ENCODE data around the gene ARHGEF38. TPM values are rescaled to one million over a fixed set of nuclear protein-coding genes. Genes with fewer than 3 reads are reported as not detected.

Gene ARHGEF38
- total RNA-seq, 1 experiment from 2014 or later: not detected

- no peaks in the 10 kb centered on the region for H3K27me3 ChIP-seq (ENCODE audit: low read length)
- H3K9me2 ChIP-seq (replicated peaks; ENCODE audit: insufficient read depth, low read length): no peaks in the 10 kb centered on the region
- H3K4me2 ChIP-seq (ENCODE audit: low read depth, low read length, poor library complexity, severe bottlenecking): no peak overlapping the region
- no peaks in the 10 kb centered on the region for H3K36me3 ChIP-seq (ENCODE audit: insufficient read depth, low read length)
- no peak overlapping the region for H3K4me3 ChIP-seq (ENCODE audit: low read length)
- H3K9ac ChIP-seq (ENCODE audit: low read length): no peak overlapping the region
- no peak overlapping the region for H2AFZ ChIP-seq (ENCODE audit: low read length)
- H3K79me2 ChIP-seq (ENCODE audit: low read length): no peaks in the 10 kb centered on the region
- H4K20me1 ChIP-seq (ENCODE audit: insufficient read depth, low read depth, low read length): no peaks in the 10 kb centered on the region
- no peak overlapping the region for H3K27ac ChIP-seq (ENCODE audit: low read length)
- DNase-seq: no peak
- H3K9me3 ChIP-seq (ENCODE audit: low read length): no peaks in the 10 kb centered on the region
- no peaks in the 10 kb centered on the region for H3K4me1 ChIP-seq (ENCODE audit: low read length)
These were observed 70.7 kb downstream of the ARHGEF38 start for GRCh38 chr4:105623099-105623498.

GRCh38 chr4:105624530-105624929 lies 72.1 kb downstream of the ARHGEF38 start:
- Histone ChIP-seq H3K27ac (ENCODE audit: low read length) (no peak overlapping the region), H3K4me1 (ENCODE audit: low read length) (no peaks in the 10 kb centered on the region), H3K9ac (ENCODE audit: low read length) (no peak overlapping the region), H3K27me3 (ENCODE audit: low read length) (no peaks in the 10 kb centered on the region), H3K9me2 (replicated peaks; ENCODE audit: insufficient read depth, low read length) (no peaks in the 10 kb centered on the region), H3K36me3 (ENCODE audit: insufficient read depth, low read length) (no peaks in the 10 kb centered on the region), H3K79me2 (ENCODE audit: low read length) (no peaks in the 10 kb centered on the region), H3K4me2 (ENCODE audit: low read depth, low read length, poor library complexity, severe bottlenecking) (no peak overlapping the region), H2AFZ (ENCODE audit: low read length) (no peak overlapping the region), H3K9me3 (ENCODE audit: low read length) (no peaks in the 10 kb centered on the region), H3K4me3 (ENCODE audit: low read length) (no peak overlapping the region), H4K20me1 (ENCODE audit: insufficient read depth, low read depth, low read length) (no peaks in the 10 kb centered on the region)
- no peak for DNase-seq

GRCh38 chr4:105625214-105625613 lies 72.8 kb downstream of the ARHGEF38 start:
- Histone ChIP-seq H3K27me3 (ENCODE audit: low read length) (no peaks in the 10 kb centered on the region), H3K9me2 (replicated peaks; ENCODE audit: insufficient read depth, low read length) (no peaks in the 10 kb centered on the region), H3K79me2 (ENCODE audit: low read length) (no peaks in the 10 kb centered on the region), H3K27ac (ENCODE audit: low read length) (no peak overlapping the region), H3K36me3 (ENCODE audit: insufficient read depth, low read length) (no peaks in the 10 kb centered on the region), H4K20me1 (ENCODE audit: insufficient read depth, low read depth, low read length) (no peaks in the 10 kb centered on the region), H3K4me1 (ENCODE audit: low read length) (no peaks in the 10 kb centered on the region), H3K9ac (ENCODE audit: low read length) (no peak overlapping the region), H3K9me3 (ENCODE audit: low read length) (no peaks in the 10 kb centered on the region), H2AFZ (ENCODE audit: low read length) (no peak overlapping the region), H3K4me3 (ENCODE audit: low read length) (no peak overlapping the region), H3K4me2 (ENCODE audit: low read depth, low read length, poor library complexity, severe bottlenecking) (no peak overlapping the region)
- no peak for DNase-seq

- no peaks in the 10 kb centered on the region for H3K9me2 ChIP-seq (replicated peaks; ENCODE audit: insufficient read depth, low read length)
- no peaks in the 10 kb centered on the region for H3K4me1 ChIP-seq (ENCODE audit: low read length)
- H3K9ac ChIP-seq (ENCODE audit: low read length): no peak overlapping the region
- H3K27me3 ChIP-seq (ENCODE audit: low read length): no peaks in the 10 kb centered on the region
- no peaks in the 10 kb centered on the region for H4K20me1 ChIP-seq (ENCODE audit: insufficient read depth, low read depth, low read length)
- H3K4me2 ChIP-seq (ENCODE audit: low read depth, low read length, poor library complexity, severe bottlenecking): no peak overlapping the region
- no peaks in the 10 kb centered on the region for H3K79me2 ChIP-seq (ENCODE audit: low read length)
- DNase-seq: no peak
- no peak overlapping the region for H3K27ac ChIP-seq (ENCODE audit: low read length)
- H3K36me3 ChIP-seq (ENCODE audit: insufficient read depth, low read length): no peaks in the 10 kb centered on the region
- no peak overlapping the region for H2AFZ ChIP-seq (ENCODE audit: low read length)
- H3K4me3 ChIP-seq (ENCODE audit: low read length): no peak overlapping the region
- no peaks in the 10 kb centered on the region for H3K9me3 ChIP-seq (ENCODE audit: low read length)
These were observed 74.4 kb downstream of the ARHGEF38 start for GRCh38 chr4:105626846-105627245.

GRCh38 chr4:105627620-105628019 lies 75.2 kb downstream of the ARHGEF38 start:
- Histone ChIP-seq H3K27me3 (ENCODE audit: low read length) (no peaks in the 10 kb centered on the region), H3K9ac (ENCODE audit: low read length) (no peak overlapping the region), H2AFZ (ENCODE audit: low read length) (no peak overlapping the region)

DNA sequence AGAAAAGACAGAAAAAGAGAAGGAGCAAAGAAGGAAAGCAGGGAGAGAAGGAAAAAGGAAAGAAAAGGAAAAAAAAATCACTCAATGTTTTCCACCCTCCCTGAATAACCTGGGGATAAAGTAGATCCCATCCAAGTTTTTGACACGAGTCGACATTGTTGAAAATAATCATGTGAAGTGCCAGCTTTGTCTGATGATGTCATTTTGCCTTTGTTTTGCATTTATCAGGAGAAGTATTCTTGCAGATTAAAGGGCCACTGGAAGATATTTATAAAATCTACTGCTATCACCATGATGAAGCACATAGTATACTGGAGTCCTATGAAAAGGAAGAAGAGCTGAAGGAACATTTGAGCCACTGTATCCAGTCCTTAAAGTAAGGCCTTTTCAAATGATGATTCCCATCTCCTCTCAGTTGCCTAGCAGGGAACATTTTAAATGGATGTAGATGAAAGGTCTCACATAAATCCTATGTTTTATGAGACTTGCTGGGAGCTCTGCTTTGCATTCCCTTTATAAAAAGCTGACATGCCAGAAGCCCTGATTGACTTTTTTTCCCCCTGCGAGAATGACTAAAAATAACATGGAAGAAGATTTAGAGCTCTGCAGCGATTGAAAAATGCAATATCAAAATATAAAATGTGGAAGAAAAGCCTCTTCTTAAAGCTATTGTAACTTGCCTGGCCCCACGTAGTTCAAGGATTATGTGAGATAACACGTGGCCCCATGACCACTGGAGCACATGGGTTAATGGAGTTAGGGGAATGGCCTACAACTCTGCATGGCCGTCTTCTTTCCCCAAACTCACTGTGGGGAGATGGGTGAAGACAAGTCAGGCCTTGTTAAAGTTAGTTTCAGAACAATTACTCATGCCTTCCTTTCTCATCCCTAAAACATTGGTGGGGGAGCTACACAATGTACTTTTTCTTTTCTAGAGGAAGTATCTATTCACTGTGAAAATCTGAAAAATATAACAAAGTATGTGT lies 78.5 kb downstream of the ARHGEF38 start:
- Histone ChIP-seq H3K4me3 (ENCODE audit: low read length) (no peak overlapping the region), H3K27ac (ENCODE audit: low read length) (no peak overlapping the region), H3K27me3 (ENCODE audit: low read length) (no peaks in the 10 kb centered on the region), H3K9me2 (replicated peaks; ENCODE audit: insufficient read depth, low read length) (no peaks in the 10 kb centered on the region), H3K4me1 (ENCODE audit: low read length) (peaks cover 18% of the 10 kb centered on the region), H2AFZ (ENCODE audit: low read length) (no peak overlapping the region), H4K20me1 (ENCODE audit: insufficient read depth, low read depth, low read length) (no peaks in the 10 kb centered on the region), H3K9me3 (ENCODE audit: low read length) (no peaks in the 10 kb centered on the region), H3K79me2 (ENCODE audit: low read length) (no peaks in the 10 kb centered on the region), H3K4me2 (ENCODE audit: low read depth, low read length, poor library complexity, severe bottlenecking) (no peak overlapping the region), H3K36me3 (ENCODE audit: insufficient read depth, low read length) (no peaks in the 10 kb centered on the region), H3K9ac (ENCODE audit: low read length) (no peak overlapping the region)
- no peak for DNase-seq

More at GRCh38 chr4:105627620-105628019, 75.2 kb downstream of the ARHGEF38 start:
- no peaks in the 10 kb centered on the region for H3K4me1 ChIP-seq (ENCODE audit: low read length)
- no peak overlapping the region for H3K27ac ChIP-seq (ENCODE audit: low read length)
- H3K36me3 ChIP-seq (ENCODE audit: insufficient read depth, low read length): no peaks in the 10 kb centered on the region
- H3K4me3 ChIP-seq (ENCODE audit: low read length): no peak overlapping the region
- no peak for DNase-seq
- H3K4me2 ChIP-seq (ENCODE audit: low read depth, low read length, poor library complexity, severe bottlenecking): no peak overlapping the region
- H3K79me2 ChIP-seq (ENCODE audit: low read length): no peaks in the 10 kb centered on the region
- no peaks in the 10 kb centered on the region for H3K9me3 ChIP-seq (ENCODE audit: low read length)
- no peaks in the 10 kb centered on the region for H4K20me1 ChIP-seq (ENCODE audit: insufficient read depth, low read depth, low read length)
- no peaks in the 10 kb centered on the region for H3K9me2 ChIP-seq (replicated peaks; ENCODE audit: insufficient read depth, low read length)

- Histone ChIP-seq H3K9me2 (replicated peaks; ENCODE audit: insufficient read depth, low read length) (no peaks in the 10 kb centered on the region), H3K4me3 (ENCODE audit: low read length) (no peak overlapping the region), H4K20me1 (ENCODE audit: insufficient read depth, low read depth, low read length) (no peaks in the 10 kb centered on the region), H2AFZ (ENCODE audit: low read length) (no peak overlapping the region), H3K9me3 (ENCODE audit: low read length) (no peaks in the 10 kb centered on the region), H3K27ac (ENCODE audit: low read length) (no peak overlapping the region), H3K4me1 (ENCODE audit: low read length) (peaks cover 22% of the 10 kb centered on the region), H3K79me2 (ENCODE audit: low read length) (no peaks in the 10 kb centered on the region), H3K4me2 (ENCODE audit: low read depth, low read length, poor library complexity, severe bottlenecking) (no peak overlapping the region), H3K27me3 (ENCODE audit: low read length) (no peaks in the 10 kb centered on the region), H3K9ac (ENCODE audit: low read length) (no peak overlapping the region), H3K36me3 (ENCODE audit: insufficient read depth, low read length) (no peaks in the 10 kb centered on the region)
- no peak for DNase-seq
These were observed 79.5 kb downstream of the ARHGEF38 start for GRCh38 chr4:105631818-105632400.

DNA sequence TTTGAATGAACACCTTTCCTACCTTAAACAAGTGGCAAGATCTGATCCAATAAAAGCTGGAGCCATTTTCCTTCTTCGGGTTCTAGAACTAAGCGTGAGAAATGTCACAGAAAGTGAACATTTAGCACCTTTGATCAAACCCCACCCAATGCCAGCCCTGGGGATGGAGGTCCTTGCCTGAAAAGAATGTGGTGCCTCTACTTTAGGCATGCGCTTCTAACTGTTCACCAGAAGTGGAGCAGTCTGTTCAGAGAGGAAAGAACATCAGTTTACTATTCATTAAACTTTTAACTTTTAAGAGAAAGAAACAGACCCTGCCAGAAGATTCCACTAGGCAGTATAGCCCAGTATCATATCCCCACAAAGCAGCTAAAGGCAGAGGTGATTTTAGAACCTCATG lies 80.2 kb downstream of the ARHGEF38 start:
- Histone ChIP-seq H3K4me2 (ENCODE audit: low read depth, low read length, poor library complexity, severe bottlenecking) (no peak overlapping the region), H3K27ac (ENCODE audit: low read length) (no peak overlapping the region), H3K36me3 (ENCODE audit: insufficient read depth, low read length) (no peaks in the 10 kb centered on the region), H3K9me3 (ENCODE audit: low read length) (no peaks in the 10 kb centered on the region), H3K79me2 (ENCODE audit: low read length) (no peaks in the 10 kb centered on the region), H4K20me1 (ENCODE audit: insufficient read depth, low read depth, low read length) (no peaks in the 10 kb centered on the region), H3K27me3 (ENCODE audit: low read length) (no peaks in the 10 kb centered on the region), H2AFZ (ENCODE audit: low read length) (no peak overlapping the region), H3K9me2 (replicated peaks; ENCODE audit: insufficient read depth, low read length) (no peaks in the 10 kb centered on the region), H3K4me1 (ENCODE audit: low read length) (peaks cover 29% of the 10 kb centered on the region), H3K4me3 (ENCODE audit: low read length) (no peak overlapping the region), H3K9ac (ENCODE audit: low read length) (no peak overlapping the region)
- DNase-seq: no peak
